ENCODE results near the gene NRXN3. TPM values are rescaled to one million over a fixed set of nuclear protein-coding genes. Genes with fewer than 3 reads are reported as not detected.

The NRXN3 gene
- total and polyA plus RNA-seq, 2 of the 13 experiments (the other 11 are each of a cell fraction or from before 2014, with no cell fraction given), result 0.03 TPM; not detected in 1

DNA sequence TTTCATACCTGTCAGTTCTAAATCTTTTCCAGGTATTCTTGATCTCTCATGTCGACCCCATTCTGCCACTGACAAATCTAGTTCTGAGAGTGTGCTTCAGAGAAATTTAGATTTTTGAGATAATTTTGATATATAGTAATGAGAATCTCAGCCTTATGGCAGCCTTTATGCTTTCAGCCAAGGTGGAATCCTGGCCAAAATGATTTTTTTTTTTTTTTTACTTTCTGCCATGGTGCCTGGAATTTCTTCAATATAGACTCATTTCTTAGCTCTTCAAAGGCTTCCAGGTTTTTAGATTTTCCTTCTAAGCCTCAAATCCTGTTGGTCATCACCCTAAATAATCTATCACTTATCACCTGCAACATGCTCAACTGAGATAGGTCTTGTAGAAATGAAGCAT, 926.6 kb downstream of the NRXN3 start (continued):
- TF ChIP-seq, protein P1, sequence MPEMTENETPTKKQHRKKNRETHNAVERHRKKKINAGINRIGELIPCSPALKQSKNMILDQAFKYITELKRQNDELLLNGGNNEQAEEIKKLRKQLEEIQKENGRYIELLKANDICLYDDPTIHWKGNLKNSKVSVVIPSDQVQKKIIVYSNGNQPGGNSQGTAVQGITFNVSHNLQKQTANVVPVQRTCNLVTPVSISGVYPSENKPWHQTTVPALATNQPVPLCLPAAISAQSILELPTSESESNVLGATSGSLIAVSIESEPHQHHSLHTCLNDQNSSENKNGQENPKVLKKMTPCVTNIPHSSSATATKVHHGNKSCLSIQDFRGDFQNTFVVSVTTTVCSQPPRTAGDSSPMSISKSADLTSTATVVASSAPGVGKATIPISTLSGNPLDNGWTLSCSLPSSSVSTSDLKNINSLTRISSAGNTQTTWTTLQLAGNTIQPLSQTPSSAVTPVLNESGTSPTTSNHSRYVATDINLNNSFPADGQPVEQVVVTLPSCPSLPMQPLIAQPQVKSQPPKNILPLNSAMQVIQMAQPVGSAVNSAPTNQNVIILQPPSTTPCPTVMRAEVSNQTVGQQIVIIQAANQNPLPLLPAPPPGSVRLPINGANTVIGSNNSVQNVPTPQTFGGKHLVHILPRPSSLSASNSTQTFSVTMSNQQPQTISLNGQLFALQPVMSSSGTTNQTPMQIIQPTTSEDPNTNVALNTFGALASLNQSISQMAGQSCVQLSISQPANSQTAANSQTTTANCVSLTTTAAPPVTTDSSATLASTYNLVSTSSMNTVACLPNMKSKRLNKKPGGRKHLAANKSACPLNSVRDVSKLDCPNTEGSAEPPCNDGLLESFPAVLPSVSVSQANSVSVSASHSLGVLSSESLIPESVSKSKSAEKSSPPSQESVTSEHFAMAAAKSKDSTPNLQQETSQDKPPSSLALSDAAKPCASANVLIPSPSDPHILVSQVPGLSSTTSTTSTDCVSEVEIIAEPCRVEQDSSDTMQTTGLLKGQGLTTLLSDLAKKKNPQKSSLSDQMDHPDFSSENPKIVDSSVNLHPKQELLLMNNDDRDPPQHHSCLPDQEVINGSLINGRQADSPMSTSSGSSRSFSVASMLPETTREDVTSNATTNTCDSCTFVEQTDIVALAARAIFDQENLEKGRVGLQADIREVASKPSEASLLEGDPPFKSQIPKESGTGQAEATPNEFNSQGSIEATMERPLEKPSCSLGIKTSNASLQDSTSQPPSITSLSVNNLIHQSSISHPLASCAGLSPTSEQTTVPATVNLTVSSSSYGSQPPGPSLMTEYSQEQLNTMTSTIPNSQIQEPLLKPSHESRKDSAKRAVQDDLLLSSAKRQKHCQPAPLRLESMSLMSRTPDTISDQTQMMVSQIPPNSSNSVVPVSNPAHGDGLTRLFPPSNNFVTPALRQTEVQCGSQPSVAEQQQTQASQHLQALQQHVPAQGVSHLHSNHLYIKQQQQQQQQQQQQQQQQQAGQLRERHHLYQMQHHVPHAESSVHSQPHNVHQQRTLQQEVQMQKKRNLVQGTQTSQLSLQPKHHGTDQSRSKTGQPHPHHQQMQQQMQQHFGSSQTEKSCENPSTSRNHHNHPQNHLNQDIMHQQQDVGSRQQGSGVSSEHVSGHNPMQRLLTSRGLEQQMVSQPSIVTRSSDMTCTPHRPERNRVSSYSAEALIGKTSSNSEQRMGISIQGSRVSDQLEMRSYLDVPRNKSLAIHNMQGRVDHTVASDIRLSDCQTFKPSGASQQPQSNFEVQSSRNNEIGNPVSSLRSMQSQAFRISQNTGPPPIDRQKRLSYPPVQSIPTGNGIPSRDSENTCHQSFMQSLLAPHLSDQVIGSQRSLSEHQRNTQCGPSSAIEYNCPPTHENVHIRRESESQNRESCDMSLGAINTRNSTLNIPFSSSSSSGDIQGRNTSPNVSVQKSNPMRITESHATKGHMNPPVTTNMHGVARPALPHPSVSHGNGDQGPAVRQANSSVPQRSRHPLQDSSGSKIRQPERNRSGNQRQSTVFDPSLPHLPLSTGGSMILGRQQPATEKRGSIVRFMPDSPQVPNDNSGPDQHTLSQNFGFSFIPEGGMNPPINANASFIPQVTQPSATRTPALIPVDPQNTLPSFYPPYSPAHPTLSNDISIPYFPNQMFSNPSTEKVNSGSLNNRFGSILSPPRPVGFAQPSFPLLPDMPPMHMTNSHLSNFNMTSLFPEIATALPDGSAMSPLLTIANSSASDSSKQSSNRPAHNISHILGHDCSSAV (CRISPR knock-in tag; IDR thresholded peaks at IDR 0.05; ENCODE audit: borderline replicate concordance), result no peak
- no peak for TF ChIP-seq CREM (IDR thresholded peaks at IDR 0.05)
- TF ChIP-seq CREM (CRISPR knock-in tag; IDR thresholded peaks at IDR 0.05), result no peak

DNA sequence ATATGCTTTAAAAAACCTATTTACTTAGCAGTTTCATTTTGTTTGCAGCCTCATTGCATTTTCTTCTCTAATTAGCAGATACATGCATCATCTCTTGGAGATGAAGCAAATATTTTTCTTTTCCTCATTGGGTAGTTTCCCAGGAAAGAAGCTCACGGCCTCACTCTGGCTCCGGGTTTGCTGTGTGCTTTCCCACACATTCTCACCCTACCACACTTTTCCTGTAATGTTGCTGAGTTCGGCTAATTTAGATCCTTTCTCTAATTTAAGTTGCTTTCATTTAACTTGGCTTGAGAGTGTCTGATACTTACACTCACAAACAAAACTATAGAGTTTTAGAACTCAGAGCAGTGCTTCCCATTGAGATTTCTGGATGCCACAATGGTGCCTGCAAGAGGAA, 928.2 kb downstream of the NRXN3 start:
- BruUV-seq (replicated peaks), result no TSS peak
- ChIA-PET POLR2A (no interaction called here), CTCF (ENCODE audit: low intra/inter-chr PET ratio, low total read pairs) (no interaction called here)
- H3K4me1 ChIP-seq (ENCODE audit: insufficient read depth, low read length), result no peaks in the 10 kb centered on the region
- intact Hi-C loops (cut with micrococcal nuclease; ENCODE audit: unreplicated experiment), result no loop called here
- no peak overlapping the region for H3K9ac ChIP-seq (ENCODE audit: insufficient read depth, low read depth, low read length)
- ATAC-seq (no peak), FAIRE-seq (no peak), DNase-seq (ENCODE audit: low spot score) (no peak)
- no peaks in the 10 kb centered on the region for H4K20me1 ChIP-seq (ENCODE audit: insufficient read depth, low read length)
- H3K4me2 ChIP-seq (ENCODE audit: low read depth, low read length), result no peak overlapping the region
- no peak overlapping the region for H3K4me3 ChIP-seq (replicated peaks in 1 of 3; ENCODE audit: insufficient read depth in 1 of 3, low read depth in 2 of 3, low read length in 3 of 3)
- H3K9me3 ChIP-seq (ENCODE audit: low read length), result peaks cover 68% of the 10 kb centered on the region
- in situ Hi-C loops (cut with HindIII; ENCODE audit: extremely low pct_ligation_motif_present, low pct_unique_long_range_greater_than_20kb), result no loop called here
- H3K79me2 ChIP-seq (ENCODE audit: insufficient read depth, low read length), result no peaks in the 10 kb centered on the region
- no peaks in the 10 kb centered on the region for H3K27me3 ChIP-seq (ENCODE audit: control insufficient read depth in 1 of 2, insufficient read depth in 2 of 2, low read length in 2 of 2)
- H2AFZ ChIP-seq (ENCODE audit: low read length), result no peak overlapping the region
- H3K36me3 ChIP-seq (replicated peaks in 1 of 2; ENCODE audit: control insufficient read depth in 1 of 2, insufficient read depth in 2 of 2, low read length in 2 of 2), result no peaks in the 10 kb centered on the region
- WGBS (ENCODE audit: low lambda C conversion rate), result 0% methylated on average over 3 of the region's 3 CpGs
- no peak overlapping the region for H3K27ac ChIP-seq (ENCODE audit: extremely low read length, insufficient read depth, low read length)
- TF ChIP-seq HOXA3 (CRISPR knock-in tag; IDR thresholded peaks at IDR 0.05), result no peak
- TF ChIP-seq, protein P2, sequence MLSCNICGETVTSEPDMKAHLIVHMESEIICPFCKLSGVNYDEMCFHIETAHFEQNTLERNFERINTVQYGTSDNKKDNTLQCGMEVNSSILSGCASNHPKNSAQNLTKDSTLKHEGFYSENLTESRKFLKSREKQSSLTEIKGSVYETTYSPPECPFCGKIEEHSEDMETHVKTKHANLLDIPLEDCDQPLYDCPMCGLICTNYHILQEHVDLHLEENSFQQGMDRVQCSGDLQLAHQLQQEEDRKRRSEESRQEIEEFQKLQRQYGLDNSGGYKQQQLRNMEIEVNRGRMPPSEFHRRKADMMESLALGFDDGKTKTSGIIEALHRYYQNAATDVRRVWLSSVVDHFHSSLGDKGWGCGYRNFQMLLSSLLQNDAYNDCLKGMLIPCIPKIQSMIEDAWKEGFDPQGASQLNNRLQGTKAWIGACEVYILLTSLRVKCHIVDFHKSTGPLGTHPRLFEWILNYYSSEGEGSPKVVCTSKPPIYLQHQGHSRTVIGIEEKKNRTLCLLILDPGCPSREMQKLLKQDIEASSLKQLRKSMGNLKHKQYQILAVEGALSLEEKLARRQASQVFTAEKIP (CRISPR knock-in tag; IDR thresholded peaks at IDR 0.05; ENCODE audit: borderline replicate concordance), result no peak
- no peak for TF ChIP-seq KMT2B (CRISPR knock-in tag; IDR thresholded peaks at IDR 0.05)
- no peak for TF ChIP-seq PPARG (CRISPR knock-in tag; conservative IDR thresholded peaks at IDR 0.05)
- no peak for TF ChIP-seq ZGPAT (CRISPR knock-in tag; IDR thresholded peaks at IDR 0.05)
- no peak for TF ChIP-seq KLF12 (CRISPR knock-in tag; IDR thresholded peaks at IDR 0.05; ENCODE audit: borderline replicate concordance)
- no peak for TF ChIP-seq ZNF33B (CRISPR knock-in tag; IDR thresholded peaks at IDR 0.05)
- TF ChIP-seq, protein P3, sequence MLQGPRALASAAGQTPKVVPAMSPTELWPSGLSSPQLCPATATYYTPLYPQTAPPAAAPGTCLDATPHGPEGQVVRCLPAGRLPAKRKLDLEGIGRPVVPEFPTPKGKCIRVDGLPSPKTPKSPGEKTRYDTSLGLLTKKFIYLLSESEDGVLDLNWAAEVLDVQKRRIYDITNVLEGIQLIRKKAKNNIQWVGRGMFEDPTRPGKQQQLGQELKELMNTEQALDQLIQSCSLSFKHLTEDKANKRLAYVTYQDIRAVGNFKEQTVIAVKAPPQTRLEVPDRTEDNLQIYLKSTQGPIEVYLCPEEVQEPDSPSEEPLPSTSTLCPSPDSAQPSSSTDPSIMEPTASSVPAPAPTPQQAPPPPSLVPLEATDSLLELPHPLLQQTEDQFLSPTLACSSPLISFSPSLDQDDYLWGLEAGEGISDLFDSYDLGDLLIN (CRISPR knock-in tag; IDR thresholded peaks at IDR 0.05; ENCODE audit: borderline replicate concordance), result no peak
- no peak for TF ChIP-seq PHF21A (CRISPR knock-in tag; IDR thresholded peaks at IDR 0.05)

All from HepG2 (cell line).